ENCODE results near the gene TMEM200B. TPM values are rescaled to one million over a fixed set of nuclear protein-coding genes. Genes with fewer than 3 reads are reported as not detected.

Gene TMEM200B
- total and polyA plus RNA-seq, 2 of the 4 experiments (the other 2 are of a cell fraction) = 4.8 to 6.2 TPM

- intact Hi-C loops (cut with micrococcal nuclease) (loop anchor here (2.0 to 5.0 kb wide), 2 partner anchors 59 to 240 kb away; partner anchors contain the start of gene SRSF4), in situ Hi-C loops (cut with MboI; ENCODE audit: low sequenced_read_pairs) (no loop called here), dilution Hi-C loops (cut with HindIII; ENCODE audit: low sequenced_read_pairs, unreplicated experiment) (no loop called here)
- H3K79me1 ChIP-seq (ENCODE audit: low read depth in 1 of 2, low read length in 2 of 2) = peaks cover 0 to 13% of the 10 kb centered on the region in 2 experiments; a peak in 1 of 4 replicates
- no peaks in the 10 kb centered on the region for H3K27me3 ChIP-seq (ENCODE audit: control insufficient read depth, insufficient read depth, low read length)
- POLR2A ChIA-PET (ENCODE audit: unreplicated experiment) = no interaction called here
- peak overlapping the region; percentile 69 for H3K4me2 ChIP-seq (ENCODE audit: low read depth, low read length)
- 0 out of 2 replicates have a peak overlapping the region, but pooled peaks have one; percentile 59 for H4K91ac ChIP-seq (ENCODE audit: insufficient read depth, low read depth, low read length)
- H3K4me3 ChIP-seq (ENCODE audit: insufficient read depth, low read depth, low read length) = peak overlapping the region; percentile 54
- peak overlapping the region; percentile 46; the same call in 1 of the 2 replicates for H3K4ac ChIP-seq (ENCODE audit: low read depth, low read length)
- H3K56ac ChIP-seq (ENCODE audit: extremely low read depth, insufficient read depth, low read length) = peak overlapping the region; percentile 10; the same call in 1 of the 2 replicates
- ATAC-seq (ENCODE audit: low read depth) (peak; percentile 5), DNase-seq (peak; percentile 14)
- 0 out of 2 replicates have a peak overlapping the region, but pooled peaks have one; percentile 24 for H2AK5ac ChIP-seq (ENCODE audit: low read depth, low read length)
- CTCF ChIA-PET = interaction anchor here (0.7 kb wide), 1 partner anchor 92 kb away, joined by 3 read pairs; no protein-coding TSS in a partner anchor
- H3K9me1 ChIP-seq (ENCODE audit: insufficient read depth, low read length) = no peaks in the 10 kb centered on the region; the same call in 1 of the 2 replicates
- H2BK15ac ChIP-seq (ENCODE audit: low read depth, low read length) = no peak overlapping the region
- peak overlapping the region; percentile 24; the same call in 1 of the 2 replicates for H3K23ac ChIP-seq (ENCODE audit: low read depth, low read length)
- H2AK9ac ChIP-seq (replicated peaks; ENCODE audit: low read depth, low read length, poor library complexity) = peak overlapping the region; percentile 99
- no peaks in the 10 kb centered on the region for H3K9me3 ChIP-seq (ENCODE audit: control insufficient read depth, insufficient read depth, low read length)
- peaks cover 17% of the 10 kb centered on the region for H3K4me1 ChIP-seq (ENCODE audit: control insufficient read depth, insufficient read depth, low read length)
- no peaks in the 10 kb centered on the region; the same call in 1 of the 2 replicates for H4K20me1 ChIP-seq (ENCODE audit: insufficient read depth, low read length)
- peak overlapping the region; percentile 81 for H3K27ac ChIP-seq (ENCODE audit: insufficient read depth, low read length)
- no peaks in the 10 kb centered on the region for H3K36me3 ChIP-seq (ENCODE audit: control insufficient read depth, insufficient read depth, low read length)
- peak overlapping the region; percentile 67 for H3K9ac ChIP-seq (ENCODE audit: low read depth, low read length)
- no peak overlapping the region; the same call in 1 of the 2 replicates for H2BK120ac ChIP-seq (ENCODE audit: low read depth, low read length)
- no TSS peak for BruUV-seq (replicated peaks)
- peak overlapping the region; percentile 25; the same call in 1 of the 2 replicates for H3K14ac ChIP-seq (replicated peaks; ENCODE audit: low read depth, low read length)
- no peak overlapping the region for H2BK20ac ChIP-seq (ENCODE audit: low read depth, low read length)
- no peak overlapping the region; the same call in 1 of the 2 replicates for H4K5ac ChIP-seq (ENCODE audit: low read depth, low read length)
- H2AFZ ChIP-seq (replicated peaks; ENCODE audit: low read length, poor library complexity) = peak overlapping the region; percentile 88
- 11% methylated on average over 36 of the region's 81 CpGs; no CpG with 5 or more reads in 1 of the 2 experiments for WGBS, 2 experiments (ENCODE audit: extremely low coverage in 2 of 2, insufficient read length in 1 of 2)
- peak overlapping the region; percentile 37; the same call in 1 of the 2 replicates for H3K18ac ChIP-seq (ENCODE audit: low read depth, low read length)
- H4K8ac ChIP-seq (ENCODE audit: low read depth in 2 of 2, low read length in 2 of 2) = peak overlapping the region; percentile 3 to 84; a peak in 2 of 4 replicates
- H2BK5ac ChIP-seq (ENCODE audit: low read depth, low read length, poor library complexity, severe bottlenecking) = peak overlapping the region; percentile 10
- TF ChIP-seq MAZ (IDR thresholded peaks at IDR 0.05; ENCODE audit: borderline replicate concordance, low read depth, low read length) (no peak), RAD21 (IDR thresholded peaks at IDR 0.05; ENCODE audit: low read length) (no peak), NFE2L2 (IDR thresholded peaks at IDR 0.05; ENCODE audit: low read depth, low read length) (no peak), MAFK (IDR thresholded peaks at IDR 0.05; ENCODE audit: low read depth, low read length) (no peak), BHLHE40 (IDR thresholded peaks at IDR 0.05; ENCODE audit: low read depth, low read length) (no peak), FOS (IDR thresholded peaks at IDR 0.05; ENCODE audit: low read depth, low read length) (no peak), RCOR1 (IDR thresholded peaks at IDR 0.05; ENCODE audit: insufficient replicate concordance, low read length) (no peak), SMC3 (IDR thresholded peaks at IDR 0.05; ENCODE audit: low read depth, low read length) (no peak), POLR2A (IDR thresholded peaks at IDR 0.05; ENCODE audit: low read depth, low read length) (no peak), CEBPB (IDR thresholded peaks at IDR 0.05; ENCODE audit: low read depth, low read length) (no peak), CHD1 (IDR thresholded peaks at IDR 0.05; ENCODE audit: low read depth, low read length) (no peak), RFX5 (IDR thresholded peaks at IDR 0.05; ENCODE audit: low read depth, low read length) (no peak), MXI1 (IDR thresholded peaks at IDR 0.05; ENCODE audit: borderline replicate concordance, low read depth, low read length) (no peak)
- TF ChIP-seq, protein P1, sequence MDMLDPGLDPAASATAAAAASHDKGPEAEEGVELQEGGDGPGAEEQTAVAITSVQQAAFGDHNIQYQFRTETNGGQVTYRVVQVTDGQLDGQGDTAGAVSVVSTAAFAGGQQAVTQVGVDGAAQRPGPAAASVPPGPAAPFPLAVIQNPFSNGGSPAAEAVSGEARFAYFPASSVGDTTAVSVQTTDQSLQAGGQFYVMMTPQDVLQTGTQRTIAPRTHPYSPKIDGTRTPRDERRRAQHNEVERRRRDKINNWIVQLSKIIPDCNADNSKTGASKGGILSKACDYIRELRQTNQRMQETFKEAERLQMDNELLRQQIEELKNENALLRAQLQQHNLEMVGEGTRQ (IDR thresholded peaks at IDR 0.05; ENCODE audit: low read depth, low read length) = no peak
- TF ChIP-seq, protein P2, sequence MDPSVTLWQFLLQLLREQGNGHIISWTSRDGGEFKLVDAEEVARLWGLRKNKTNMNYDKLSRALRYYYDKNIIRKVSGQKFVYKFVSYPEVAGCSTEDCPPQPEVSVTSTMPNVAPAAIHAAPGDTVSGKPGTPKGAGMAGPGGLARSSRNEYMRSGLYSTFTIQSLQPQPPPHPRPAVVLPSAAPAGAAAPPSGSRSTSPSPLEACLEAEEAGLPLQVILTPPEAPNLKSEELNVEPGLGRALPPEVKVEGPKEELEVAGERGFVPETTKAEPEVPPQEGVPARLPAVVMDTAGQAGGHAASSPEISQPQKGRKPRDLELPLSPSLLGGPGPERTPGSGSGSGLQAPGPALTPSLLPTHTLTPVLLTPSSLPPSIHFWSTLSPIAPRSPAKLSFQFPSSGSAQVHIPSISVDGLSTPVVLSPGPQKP (IDR thresholded peaks at IDR 0.05; ENCODE audit: borderline replicate concordance, low read depth, low read length) = no peak
These were observed 1.6 kb downstream of the TMEM200B start for GRCh38 chr1:29121936-29122681.

Data from IMR-90 (cell line).